ENCODE measurements around the gene TMIE. TPM values are rescaled to one million over a fixed set of nuclear protein-coding genes. Genes with fewer than 3 reads are reported as not detected.

The TMIE gene
- total RNA-seq, 1 experiment from 2014 or later, result not detected

GRCh38 chr3:46742992-46743585 is 41.9 kb downstream of the TMIE start:
- no peak overlapping the region for H3K4me3 ChIP-seq (ENCODE audit: low read depth, low read length)
- no peaks in the 10 kb centered on the region for H3K9me3 Mint-ChIP-seq (ENCODE audit: unreplicated experiment)
- ChIA-PET POLR2A (no interaction called here), CTCF (no interaction called here)
- H3K9me3 ChIP-seq, result no peaks in the 10 kb centered on the region
- no peaks in the 10 kb centered on the region for H3K27me3 ChIP-seq (replicated peaks; ENCODE audit: control insufficient read depth, insufficient read depth, low read length)
- H3K27ac Mint-ChIP-seq (ENCODE audit: unreplicated experiment), result no peak overlapping the region
- no peak overlapping the region for H3K4me3 Mint-ChIP-seq (ENCODE audit: unreplicated experiment)
- H3K36me3 ChIP-seq (ENCODE audit: control insufficient read depth, insufficient read depth, low read length), result no peaks in the 10 kb centered on the region
- H3K4me1 ChIP-seq, result no peaks in the 10 kb centered on the region
- TF ChIP-seq, protein P1, sequence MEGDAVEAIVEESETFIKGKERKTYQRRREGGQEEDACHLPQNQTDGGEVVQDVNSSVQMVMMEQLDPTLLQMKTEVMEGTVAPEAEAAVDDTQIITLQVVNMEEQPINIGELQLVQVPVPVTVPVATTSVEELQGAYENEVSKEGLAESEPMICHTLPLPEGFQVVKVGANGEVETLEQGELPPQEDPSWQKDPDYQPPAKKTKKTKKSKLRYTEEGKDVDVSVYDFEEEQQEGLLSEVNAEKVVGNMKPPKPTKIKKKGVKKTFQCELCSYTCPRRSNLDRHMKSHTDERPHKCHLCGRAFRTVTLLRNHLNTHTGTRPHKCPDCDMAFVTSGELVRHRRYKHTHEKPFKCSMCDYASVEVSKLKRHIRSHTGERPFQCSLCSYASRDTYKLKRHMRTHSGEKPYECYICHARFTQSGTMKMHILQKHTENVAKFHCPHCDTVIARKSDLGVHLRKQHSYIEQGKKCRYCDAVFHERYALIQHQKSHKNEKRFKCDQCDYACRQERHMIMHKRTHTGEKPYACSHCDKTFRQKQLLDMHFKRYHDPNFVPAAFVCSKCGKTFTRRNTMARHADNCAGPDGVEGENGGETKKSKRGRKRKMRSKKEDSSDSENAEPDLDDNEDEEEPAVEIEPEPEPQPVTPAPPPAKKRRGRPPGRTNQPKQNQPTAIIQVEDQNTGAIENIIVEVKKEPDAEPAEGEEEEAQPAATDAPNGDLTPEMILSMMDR (IDR thresholded peaks at IDR 0.05; ENCODE audit: insufficient read depth in 1 of 2, low read depth in 1 of 2, low read length in 1 of 2, severe bottlenecking in 1 of 2, unreplicated experiment in 1 of 2), result no peak
- no peaks in the 10 kb centered on the region for H3K36me3 Mint-ChIP-seq (ENCODE audit: insufficient read depth, unreplicated experiment)
- H3K27me3 Mint-ChIP-seq (ENCODE audit: insufficient read depth, unreplicated experiment), result no peaks in the 10 kb centered on the region
- H3K4me1 Mint-ChIP-seq (ENCODE audit: low read depth, unreplicated experiment), result no peaks in the 10 kb centered on the region
- BruUV-seq (replicated peaks), result no TSS peak
- no peak for DNase-seq
- intact Hi-C loops (cut with micrococcal nuclease; ENCODE audit: unreplicated experiment), result no loop called here

- Mint-ChIP-seq H3K27me3 (ENCODE audit: insufficient read depth, unreplicated experiment) (no peaks in the 10 kb centered on the region), H3K36me3 (ENCODE audit: insufficient read depth, unreplicated experiment) (peaks cover 6% of the 10 kb centered on the region), H3K4me1 (ENCODE audit: low read depth, unreplicated experiment) (no peaks in the 10 kb centered on the region), H3K27ac (ENCODE audit: unreplicated experiment) (no peak overlapping the region), H3K9me3 (ENCODE audit: unreplicated experiment) (no peaks in the 10 kb centered on the region), H3K4me3 (ENCODE audit: unreplicated experiment) (no peak overlapping the region)
- no peak for DNase-seq
- no peaks in the 10 kb centered on the region for H3K9me3 ChIP-seq
- no peaks in the 10 kb centered on the region for H3K4me1 ChIP-seq
- intact Hi-C loops (cut with micrococcal nuclease; ENCODE audit: unreplicated experiment), result no loop called here
- H3K36me3 ChIP-seq (ENCODE audit: control insufficient read depth, insufficient read depth, low read length), result no peaks in the 10 kb centered on the region
- no peaks in the 10 kb centered on the region for H3K27me3 ChIP-seq (replicated peaks; ENCODE audit: control insufficient read depth, insufficient read depth, low read length)
- H3K4me3 ChIP-seq (ENCODE audit: low read depth, low read length), result no peak overlapping the region
- POLR2A ChIA-PET, result no interaction called here
- no TSS peak for BruUV-seq (replicated peaks)
- CTCF ChIA-PET, result no interaction called here
- TF ChIP-seq, protein P1 (IDR thresholded peaks at IDR 0.05; ENCODE audit: insufficient read depth in 1 of 2, low read depth in 1 of 2, low read length in 1 of 2, severe bottlenecking in 1 of 2, unreplicated experiment in 1 of 2), result no peak
These were observed 45.5 kb downstream of the TMIE start for GRCh38 chr3:46746711-46747110.

DNA sequence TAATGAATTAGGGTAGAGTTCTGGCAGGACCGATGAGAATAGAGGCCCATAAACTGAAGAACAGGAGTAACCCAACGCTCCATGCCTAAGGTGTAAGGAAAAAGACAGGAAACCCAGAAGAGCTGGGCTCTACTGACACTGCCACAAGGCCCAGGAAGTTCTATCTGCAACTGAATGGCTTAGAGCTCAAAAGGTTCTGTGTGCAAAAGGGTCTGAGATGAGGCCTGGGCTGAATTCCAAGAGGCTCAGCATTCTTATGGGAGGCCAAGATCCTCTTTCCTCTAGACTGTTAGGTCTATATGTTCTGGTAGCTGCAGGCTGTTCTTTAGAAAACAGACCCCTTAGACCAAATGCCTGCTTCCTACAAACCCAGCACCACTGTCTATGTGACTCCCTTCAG is 47.0 kb downstream of the TMIE start:
- no peaks in the 10 kb centered on the region for H3K36me3 ChIP-seq (ENCODE audit: control insufficient read depth, insufficient read depth, low read length)
- H3K4me1 Mint-ChIP-seq (ENCODE audit: low read depth, unreplicated experiment), result no peaks in the 10 kb centered on the region
- peaks cover 6% of the 10 kb centered on the region for H3K36me3 Mint-ChIP-seq (ENCODE audit: insufficient read depth, unreplicated experiment)
- H3K4me3 ChIP-seq (ENCODE audit: low read depth, low read length), result no peak overlapping the region
- no peaks in the 10 kb centered on the region for H3K27me3 ChIP-seq (replicated peaks; ENCODE audit: control insufficient read depth, insufficient read depth, low read length)
- H3K9me3 ChIP-seq, result no peaks in the 10 kb centered on the region
- H3K4me1 ChIP-seq, result no peaks in the 10 kb centered on the region
- no peak overlapping the region for H3K27ac Mint-ChIP-seq (ENCODE audit: unreplicated experiment)
- H3K9me3 Mint-ChIP-seq (ENCODE audit: unreplicated experiment), result no peaks in the 10 kb centered on the region
- no peaks in the 10 kb centered on the region for H3K27me3 Mint-ChIP-seq (ENCODE audit: insufficient read depth, unreplicated experiment)
- intact Hi-C loops (cut with micrococcal nuclease; ENCODE audit: unreplicated experiment), result no loop called here
- H3K4me3 Mint-ChIP-seq (ENCODE audit: unreplicated experiment), result no peak overlapping the region
- ChIA-PET POLR2A (no interaction called here), CTCF (no interaction called here)
- TF ChIP-seq, protein P1 (IDR thresholded peaks at IDR 0.05; ENCODE audit: insufficient read depth in 1 of 2, low read depth in 1 of 2, low read length in 1 of 2, severe bottlenecking in 1 of 2, unreplicated experiment in 1 of 2), result no peak
- DNase-seq, result no peak
- no TSS peak for BruUV-seq (replicated peaks)

All from Caco-2 (cell line).